ENCODE data around the gene MTCL1.
A peak's percentile ranks its signal among the peaks of the same experiment; 100 is the strongest.

Gene MTCL1

GRCh38 chr18:8704361-8705237 lies 757 bp upstream of the MTCL1 start:
- peaks cover 28% of the 10 kb centered on the region for H3K4me1 ChIP-seq (ENCODE audit: insufficient read depth, low read length)
- 0 out of 2 replicates have a peak overlapping the region, but pooled peaks have one; percentile 29 for H3K9ac ChIP-seq (ENCODE audit: low read depth, low read length)
- no peaks in the 10 kb centered on the region for H3K9me3 ChIP-seq (ENCODE audit: insufficient read depth, low read depth, low read length)
- H3K36me3 ChIP-seq (ENCODE audit: insufficient read depth, low read length): peaks cover 3% of the 10 kb centered on the region; the same call in 1 of the 2 replicates
- H3K27ac ChIP-seq (ENCODE audit: low read depth, low read length): no peak overlapping the region
- peak overlapping the region; percentile 72 for H3K4me3 ChIP-seq (ENCODE audit: low read length)
- H3K27me3 ChIP-seq (ENCODE audit: insufficient read depth, low read length): peaks cover 30% of the 10 kb centered on the region
- 6% methylated on average over 64 of the region's 64 CpGs for WGBS

DNA sequence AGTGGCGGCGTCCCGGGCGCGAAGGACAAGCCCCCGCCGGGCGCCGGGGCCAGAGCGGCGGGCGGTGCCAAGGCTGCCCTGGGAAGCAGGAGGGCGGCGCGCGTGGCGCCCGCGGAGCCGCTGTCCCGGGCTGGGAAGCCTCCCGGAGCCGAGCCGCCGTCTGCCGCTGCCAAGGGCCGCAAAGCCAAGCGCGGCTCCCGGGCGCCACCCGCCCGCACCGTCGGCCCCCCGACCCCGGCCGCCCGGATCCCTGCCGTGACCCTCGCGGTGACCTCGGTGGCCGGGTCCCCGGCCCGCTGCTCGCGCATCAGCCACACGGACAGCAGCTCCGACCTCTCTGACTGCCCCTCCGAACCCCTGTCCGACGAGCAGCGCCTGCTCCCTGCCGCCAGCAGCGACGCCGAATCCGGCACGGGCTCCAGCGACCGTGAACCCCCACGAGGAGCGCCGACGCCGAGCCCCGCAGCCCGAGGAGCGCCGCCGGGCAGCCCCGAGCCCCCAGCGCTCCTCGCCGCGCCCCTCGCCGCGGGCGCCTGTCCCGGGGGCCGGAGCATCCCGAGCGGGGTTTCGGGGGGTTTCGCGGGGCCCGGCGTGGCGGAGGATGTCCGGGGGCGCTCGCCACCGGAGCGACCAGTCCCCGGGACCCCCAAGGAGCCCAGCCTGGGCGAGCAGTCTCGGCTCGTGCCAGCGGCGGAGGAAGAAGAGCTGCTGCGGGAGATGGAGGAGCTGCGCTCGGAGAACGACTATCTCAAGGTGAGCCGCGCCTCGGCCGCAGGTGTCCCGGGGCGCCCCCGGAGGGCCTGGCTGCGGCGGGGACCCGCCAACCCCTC lies 820 bp downstream of the MTCL1 start:
- Histone ChIP-seq H3K9ac (ENCODE audit: low read depth, low read length) (peak overlapping the region; percentile 53), H3K27ac (ENCODE audit: low read depth, low read length) (no peak overlapping the region), H3K27me3 (ENCODE audit: insufficient read depth, low read length) (peaks cover 30% of the 10 kb centered on the region), H3K4me1 (ENCODE audit: insufficient read depth, low read length) (peaks cover 28% of the 10 kb centered on the region), H3K9me3 (ENCODE audit: insufficient read depth, low read depth, low read length) (no peaks in the 10 kb centered on the region), H3K4me3 (ENCODE audit: low read length) (peak overlapping the region; percentile 54), H3K36me3 (ENCODE audit: insufficient read depth, low read length) (peaks cover 6% of the 10 kb centered on the region)
- WGBS: under 1% methylated on average over 116 of the region's 116 CpGs

DNA sequence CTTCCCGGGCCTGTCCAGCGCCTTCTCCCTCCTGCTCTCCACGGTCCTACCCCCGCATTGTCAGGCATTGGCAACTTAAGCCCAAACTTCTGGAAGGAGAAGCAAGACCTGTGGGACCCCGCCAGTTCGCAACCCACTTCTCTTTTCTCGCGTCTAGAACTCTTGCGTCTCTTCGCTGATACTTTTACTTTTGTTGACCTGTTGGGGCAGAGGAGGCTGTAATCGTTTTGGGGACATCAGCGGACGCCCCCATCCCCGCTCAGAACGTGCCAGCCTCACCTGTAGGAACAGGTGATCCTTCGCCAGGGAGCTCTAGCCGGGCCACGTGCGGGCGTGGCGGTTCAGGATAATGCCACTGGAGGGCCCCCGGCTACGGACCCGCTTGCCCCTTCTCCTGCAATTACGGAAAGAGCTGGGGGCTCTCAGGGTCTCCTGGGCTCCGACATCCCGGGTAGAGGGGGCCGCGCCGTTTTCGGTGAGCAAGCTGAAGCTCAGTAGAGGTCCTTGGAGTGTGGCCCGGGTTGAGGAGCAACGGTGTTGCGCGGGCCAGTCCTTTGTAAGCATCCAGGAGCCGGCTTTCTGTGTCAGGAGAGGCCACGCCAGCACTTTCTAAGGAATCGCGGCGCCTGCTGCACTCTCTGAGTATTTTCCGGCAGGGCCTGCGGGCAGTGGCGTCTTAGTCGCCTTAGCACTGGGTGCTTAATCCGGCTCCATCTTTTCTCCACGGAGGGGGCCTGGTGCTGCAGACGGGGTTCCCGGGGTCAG lies 1.6 kb downstream of the MTCL1 start:
- H3K27ac ChIP-seq (ENCODE audit: low read depth, low read length): no peak overlapping the region
- H3K4me1 ChIP-seq (ENCODE audit: insufficient read depth, low read length): peaks cover 30% of the 10 kb centered on the region
- peaks cover 30% of the 10 kb centered on the region for H3K27me3 ChIP-seq (ENCODE audit: insufficient read depth, low read length)
- H3K9me3 ChIP-seq (ENCODE audit: insufficient read depth, low read depth, low read length): no peaks in the 10 kb centered on the region
- WGBS: 1% methylated on average over 48 of the region's 48 CpGs
- peak overlapping the region; percentile 54 for H3K4me3 ChIP-seq (ENCODE audit: low read length)
- H3K9ac ChIP-seq (ENCODE audit: low read depth, low read length): peak overlapping the region; percentile 53
- H3K36me3 ChIP-seq (ENCODE audit: insufficient read depth, low read length): peaks cover 6% of the 10 kb centered on the region

DNA sequence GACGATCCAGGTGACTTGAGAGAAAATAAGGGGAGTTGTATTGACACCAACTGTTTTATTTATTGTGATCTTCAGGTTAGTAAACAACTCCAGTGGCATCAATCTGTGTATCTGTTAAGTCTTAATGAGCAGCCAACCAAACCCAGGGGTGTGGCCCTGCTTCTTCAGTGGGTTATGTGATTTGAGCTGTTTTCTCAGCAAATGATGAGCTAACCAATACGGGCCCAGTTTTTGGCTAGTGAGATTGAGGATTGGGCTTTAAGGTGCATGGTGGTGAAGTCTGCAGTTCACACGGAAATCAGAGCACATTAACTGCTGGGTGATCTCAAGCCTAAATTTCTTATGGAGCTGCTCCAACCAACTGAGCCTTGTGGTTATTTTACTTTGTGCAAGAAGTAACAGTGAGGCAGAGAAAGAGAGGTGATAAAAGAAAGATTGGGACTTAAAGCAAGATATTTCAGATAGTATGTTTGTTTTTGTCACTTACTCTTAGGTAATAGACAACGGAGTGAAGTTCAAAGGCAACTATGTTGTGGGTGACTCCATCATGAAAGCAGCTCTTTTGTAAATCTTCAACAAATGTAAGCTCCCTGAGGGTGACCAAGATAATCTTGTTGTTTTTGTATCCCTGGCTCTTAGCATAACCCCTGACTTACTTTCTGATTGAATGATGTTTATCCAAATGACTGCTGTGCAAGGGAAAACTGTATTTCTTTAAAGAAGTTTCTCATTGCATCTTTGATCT lies 2.4 kb downstream of the MTCL1 start:
- Histone ChIP-seq H3K27ac (ENCODE audit: low read depth, low read length) (no peak overlapping the region), H3K36me3 (ENCODE audit: insufficient read depth, low read length) (peaks cover 6% of the 10 kb centered on the region), H3K9ac (ENCODE audit: low read depth, low read length) (peak overlapping the region; percentile 53), H3K4me1 (ENCODE audit: insufficient read depth, low read length) (peaks cover 35% of the 10 kb centered on the region), H3K27me3 (ENCODE audit: insufficient read depth, low read length) (peaks cover 30% of the 10 kb centered on the region), H3K4me3 (ENCODE audit: low read length) (peak overlapping the region; percentile 54), H3K9me3 (ENCODE audit: insufficient read depth, low read depth, low read length) (no peaks in the 10 kb centered on the region)
- 32% methylated on average over 4 of the region's 4 CpGs for WGBS

DNA sequence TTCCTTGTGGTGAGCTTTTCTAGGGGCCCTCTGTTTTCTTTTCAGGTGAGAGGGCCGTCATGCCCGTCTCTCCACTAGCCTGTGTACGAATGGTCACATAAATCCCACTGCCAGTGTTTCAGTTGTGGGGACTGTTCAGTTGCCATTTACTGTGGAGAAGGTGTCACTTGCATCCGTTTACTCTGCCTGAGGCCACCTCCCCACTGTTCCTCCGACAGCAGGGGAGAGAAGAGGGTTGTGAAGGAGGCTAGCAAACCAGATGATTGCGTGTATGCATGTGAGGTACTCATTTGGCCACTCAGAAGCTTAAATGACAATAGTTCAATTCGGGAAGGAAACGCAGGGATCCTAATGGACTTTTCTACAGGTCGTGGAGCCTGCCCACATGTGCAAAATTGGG lies 3.3 kb downstream of the MTCL1 start:
- Histone ChIP-seq H3K36me3 (ENCODE audit: insufficient read depth, low read length) (peaks cover 6% of the 10 kb centered on the region), H3K27ac (ENCODE audit: low read depth, low read length) (no peak overlapping the region), H3K27me3 (ENCODE audit: insufficient read depth, low read length) (peaks cover 23% of the 10 kb centered on the region), H3K9me3 (ENCODE audit: insufficient read depth, low read depth, low read length) (no peaks in the 10 kb centered on the region), H3K4me3 (ENCODE audit: low read length) (peak overlapping the region; percentile 54), H3K9ac (ENCODE audit: low read depth, low read length) (no peak overlapping the region), H3K4me1 (ENCODE audit: insufficient read depth, low read length) (peaks cover 32% of the 10 kb centered on the region)
- 64% methylated on average over 9 of the region's 9 CpGs for WGBS

DNA sequence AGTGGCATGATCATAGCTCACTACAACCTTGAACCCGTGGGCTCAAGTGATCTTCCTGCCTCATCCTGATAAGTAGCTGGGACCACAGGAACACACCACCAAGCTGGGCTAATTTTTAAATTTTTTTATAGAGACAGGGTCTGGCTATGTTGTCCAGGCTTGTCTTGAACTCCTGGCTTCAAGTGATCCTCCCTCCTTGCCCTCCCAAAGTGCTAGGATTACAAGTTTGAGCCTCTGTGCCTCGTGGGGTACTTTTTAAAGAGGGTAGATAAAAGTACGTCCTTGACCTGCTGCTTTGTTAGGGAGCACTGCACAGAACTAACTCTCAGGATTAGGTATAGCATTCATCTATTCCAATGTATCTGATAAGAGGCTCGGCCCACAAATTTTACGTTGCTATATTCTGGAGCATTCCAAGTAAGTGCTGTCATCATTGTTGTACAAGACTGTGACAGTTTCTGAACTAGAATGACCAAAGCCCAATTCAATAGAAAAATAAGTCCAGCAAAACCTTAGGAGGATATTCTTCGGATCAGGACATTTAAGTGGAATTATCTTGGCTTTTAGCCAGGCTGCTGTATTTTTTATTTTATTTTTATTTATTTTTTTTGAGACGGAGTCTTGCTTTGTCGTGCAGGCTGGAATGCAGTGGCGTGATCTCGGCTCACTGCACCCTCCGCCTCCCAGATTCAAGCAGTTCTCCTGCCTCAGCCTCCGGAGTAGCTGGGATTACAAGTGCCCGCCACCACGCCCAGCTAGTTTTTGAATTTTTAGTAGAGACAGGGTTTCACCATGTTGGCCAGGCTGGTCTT lies 4.1 kb downstream of the MTCL1 start:
- WGBS: 96% methylated on average over 14 of the region's 14 CpGs
- H3K27ac ChIP-seq (ENCODE audit: low read depth, low read length): no peak overlapping the region
- H3K27me3 ChIP-seq (ENCODE audit: insufficient read depth, low read length): peaks cover 15% of the 10 kb centered on the region
- H3K4me1 ChIP-seq (ENCODE audit: insufficient read depth, low read length): peaks cover 28% of the 10 kb centered on the region
- no peak overlapping the region for H3K4me3 ChIP-seq (ENCODE audit: low read length)
- H3K36me3 ChIP-seq (ENCODE audit: insufficient read depth, low read length): peaks cover 12% of the 10 kb centered on the region
- H3K9ac ChIP-seq (ENCODE audit: low read depth, low read length): no peak overlapping the region
- no peaks in the 10 kb centered on the region for H3K9me3 ChIP-seq (ENCODE audit: insufficient read depth, low read depth, low read length)

- H3K4me3 ChIP-seq (ENCODE audit: low read length): no peak overlapping the region
- peaks cover 12% of the 10 kb centered on the region for H3K36me3 ChIP-seq (ENCODE audit: insufficient read depth, low read length)
- no peaks in the 10 kb centered on the region for H3K9me3 ChIP-seq (ENCODE audit: insufficient read depth, low read depth, low read length)
- peaks cover 40% of the 10 kb centered on the region for H3K4me1 ChIP-seq (ENCODE audit: insufficient read depth, low read length)
- H3K9ac ChIP-seq (ENCODE audit: low read depth, low read length): no peak overlapping the region
- WGBS: 94% methylated on average over 5 of the region's 5 CpGs
- no peak overlapping the region for H3K27ac ChIP-seq (ENCODE audit: low read depth, low read length)
- peaks cover 6% of the 10 kb centered on the region for H3K27me3 ChIP-seq (ENCODE audit: insufficient read depth, low read length)
These were observed 6.4 kb downstream of the MTCL1 start for GRCh38 chr18:8711736-8712135.

- no peak overlapping the region for H3K9ac ChIP-seq (ENCODE audit: low read depth, low read length)
- H3K27ac ChIP-seq (ENCODE audit: low read depth, low read length): no peak overlapping the region
- no peak overlapping the region for H3K4me3 ChIP-seq (ENCODE audit: low read length)
- H3K36me3 ChIP-seq (ENCODE audit: insufficient read depth, low read length): peaks cover 16% of the 10 kb centered on the region
- H3K9me3 ChIP-seq (ENCODE audit: insufficient read depth, low read depth, low read length): no peaks in the 10 kb centered on the region
- H3K27me3 ChIP-seq (ENCODE audit: insufficient read depth, low read length): no peaks in the 10 kb centered on the region
- 70% methylated on average over 8 of the region's 8 CpGs for WGBS
- peaks cover 48% of the 10 kb centered on the region for H3K4me1 ChIP-seq (ENCODE audit: insufficient read depth, low read length)
These were observed 8.3 kb downstream of the MTCL1 start for GRCh38 chr18:8713691-8714090.

- no peaks in the 10 kb centered on the region for H3K9me3 ChIP-seq (ENCODE audit: insufficient read depth, low read depth, low read length)
- WGBS: 96% methylated on average over 4 of the region's 4 CpGs
- H3K9ac ChIP-seq (ENCODE audit: low read depth, low read length): no peak overlapping the region
These were observed 10.2 kb downstream of the MTCL1 start for GRCh38 chr18:8715599-8715998.

More at GRCh38 chr18:8715599-8715998, 10.2 kb downstream of the MTCL1 start:
- H3K36me3 ChIP-seq (ENCODE audit: insufficient read depth, low read length): peaks cover 29% of the 10 kb centered on the region
- peaks cover 65% of the 10 kb centered on the region for H3K4me1 ChIP-seq (ENCODE audit: insufficient read depth, low read length)
- H3K27me3 ChIP-seq (ENCODE audit: insufficient read depth, low read length): no peaks in the 10 kb centered on the region
- no peak overlapping the region for H3K27ac ChIP-seq (ENCODE audit: low read depth, low read length)
- H3K4me3 ChIP-seq (ENCODE audit: low read length): no peak overlapping the region
